Measurements from ENCODE around the gene BTBD9. TPM values are rescaled to one million over a fixed set of nuclear protein-coding genes. Genes with fewer than 3 reads are reported as not detected.
A peak's percentile ranks its signal among the peaks of the same experiment; 100 is the strongest.

Gene BTBD9
- total and polyA plus RNA-seq, 11 donors, result 6.3 to 23.3 (median 19.4) TPM

GRCh38 chr6:38497546-38497945 lies 142.2 kb downstream of the BTBD9 start:
- Histone ChIP-seq H3K4me3 (no peak overlapping the region), H3K27ac (no peak overlapping the region), H3K4me1 (peaks cover 0 to 3% (median 0%) of the 10 kb centered on the region in 12 donors), H3K36me3 (no peaks in the 10 kb centered on the region), H3K27me3 (no peaks in the 10 kb centered on the region), H3K9me3 (no peaks in the 10 kb centered on the region)
- no peak for ATAC-seq
- no peak for TF ChIP-seq POLR2A (IDR thresholded peaks at IDR 0.05)
- TF ChIP-seq CTCF (IDR thresholded peaks at IDR 0.05), result no peak
- 90 to 95% (median 91%) methylated on average over 2 of the region's 2 CpGs for WGBS, 4 donors
- intact Hi-C loops (cut with DNase I), result loop anchor here in 9 of 10 donors (2.0 to 10.0 kb wide), 10 partner anchors 177 to 803 kb away; partner anchors contain the start of gene MDGA1 (in 1 of the 9)
- DNase-seq, result no peak

- no peaks in the 10 kb centered on the region for H3K36me3 ChIP-seq
- no peaks in the 10 kb centered on the region for H3K9me3 ChIP-seq
- DNase-seq, result no peak
- no peak overlapping the region for H3K4me3 ChIP-seq
- no peak overlapping the region for H3K27ac ChIP-seq
- ATAC-seq, result no peak
- intact Hi-C loops (cut with DNase I), result loop anchor here in 9 of 10 donors (2.0 to 10.0 kb wide), 12 partner anchors 179 to 801 kb away; partner anchors contain the start of gene MDGA1 (in 1 of the 9)
- TF ChIP-seq CTCF (IDR thresholded peaks at IDR 0.05) (no peak), POLR2A (IDR thresholded peaks at IDR 0.05) (no peak)
- no peaks in the 10 kb centered on the region for H3K27me3 ChIP-seq
- H3K4me1 ChIP-seq, result no peaks in the 10 kb centered on the region
- WGBS, 4 donors, result 59 to 75% (median 64%) methylated on average over 5 of the region's 5 CpGs
Measured at GRCh38 chr6:38495922-38496635, 143.7 kb downstream of the BTBD9 start.

GRCh38 chr6:38495518-38495917 lies 144.2 kb downstream of the BTBD9 start:
- ATAC-seq, result no peak
- no peak overlapping the region for H3K4me3 ChIP-seq
- 82 to 84% (median 83%) methylated on average over 5 of the region's 5 CpGs for WGBS, 4 donors
- no peaks in the 10 kb centered on the region for H3K4me1 ChIP-seq
- H3K27me3 ChIP-seq, result no peaks in the 10 kb centered on the region
- intact Hi-C loops (cut with DNase I), result loop anchor here in 9 of 10 donors (2.0 to 10.0 kb wide), 11 partner anchors 179 to 801 kb away; partner anchors contain the start of gene MDGA1 (in 1 of the 9)
- no peaks in the 10 kb centered on the region for H3K9me3 ChIP-seq
- H3K27ac ChIP-seq, result no peak overlapping the region
- no peak for DNase-seq
- H3K36me3 ChIP-seq, result no peaks in the 10 kb centered on the region
- no peak for TF ChIP-seq POLR2A (IDR thresholded peaks at IDR 0.05)
- no peak for TF ChIP-seq CTCF (IDR thresholded peaks at IDR 0.05)

GRCh38 chr6:38493931-38494547 lies 145.7 kb downstream of the BTBD9 start:
- H3K36me3 ChIP-seq, result no peaks in the 10 kb centered on the region
- ATAC-seq (peak in 2 of 4 donors; percentile 41 to 51), DNase-seq (peak in 4 of 5 donors; percentile 47 to 69 (median 56))
- TF ChIP-seq POLR2A (IDR thresholded peaks at IDR 0.05) (no peak), CTCF (IDR thresholded peaks at IDR 0.05) (peak; percentile 90 to 99 (median 95))
- no peak overlapping the region for H3K4me3 ChIP-seq
- H3K9me3 ChIP-seq, result no peaks in the 10 kb centered on the region
- no peaks in the 10 kb centered on the region for H3K4me1 ChIP-seq
- no peaks in the 10 kb centered on the region for H3K27me3 ChIP-seq
- no peak overlapping the region for H3K27ac ChIP-seq
- 33 to 36% (median 35%) methylated on average over 6 of the region's 6 CpGs for WGBS, 4 donors
- intact Hi-C loops (cut with DNase I), result loop anchor here (2.0 to 10.0 kb wide), 13 partner anchors 181 to 799 kb away; partner anchors contain the start of gene MDGA1 (in 1 of the 10)
